Loucy (cell line): Measurements from ENCODE around the gene DYNC1I2.

Source experiments
- EZH2phosphoT487 ChIP-seq: fragments of 200-600 bp; IDR thresholded peaks from 2 replicates; pipeline ENCODE4 v1.6.1; 2018; ENCODE audit warnings: antibody characterized with exemption, mild to moderate bottlenecking, moderate library complexity, borderline replicate concordance
- TF ChIP-seq, protein P1 (sequence below): fragments of 200-600 bp; sonication (generic); conservative IDR thresholded peaks from 2 replicates; pipeline ENCODE4 v1.5.1; 2014; ENCODE audit warnings: mild to moderate bottlenecking, antibody characterized with exemption, low read length

DNA sequence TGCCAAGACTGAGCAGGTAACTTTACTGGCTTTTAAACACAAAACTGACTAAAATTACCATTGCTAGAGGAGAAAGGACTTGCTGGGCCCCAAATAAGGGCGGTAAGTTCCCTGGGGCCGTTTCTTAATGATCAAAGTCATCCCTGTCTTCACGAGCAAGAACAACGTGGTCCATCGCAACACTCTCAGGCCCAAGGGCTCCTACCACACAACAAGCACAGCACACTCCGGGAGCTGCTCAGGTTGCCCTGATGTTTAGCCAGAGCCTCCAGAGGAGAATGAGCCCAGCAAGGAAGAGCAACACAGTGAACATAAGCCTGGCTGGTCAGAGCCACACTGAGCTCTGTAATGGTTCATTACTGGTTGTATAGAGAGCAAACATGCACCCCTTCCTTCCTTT lies 102.7 kb downstream of the DYNC1I2 start:
- TF ChIP-seq, protein P1, sequence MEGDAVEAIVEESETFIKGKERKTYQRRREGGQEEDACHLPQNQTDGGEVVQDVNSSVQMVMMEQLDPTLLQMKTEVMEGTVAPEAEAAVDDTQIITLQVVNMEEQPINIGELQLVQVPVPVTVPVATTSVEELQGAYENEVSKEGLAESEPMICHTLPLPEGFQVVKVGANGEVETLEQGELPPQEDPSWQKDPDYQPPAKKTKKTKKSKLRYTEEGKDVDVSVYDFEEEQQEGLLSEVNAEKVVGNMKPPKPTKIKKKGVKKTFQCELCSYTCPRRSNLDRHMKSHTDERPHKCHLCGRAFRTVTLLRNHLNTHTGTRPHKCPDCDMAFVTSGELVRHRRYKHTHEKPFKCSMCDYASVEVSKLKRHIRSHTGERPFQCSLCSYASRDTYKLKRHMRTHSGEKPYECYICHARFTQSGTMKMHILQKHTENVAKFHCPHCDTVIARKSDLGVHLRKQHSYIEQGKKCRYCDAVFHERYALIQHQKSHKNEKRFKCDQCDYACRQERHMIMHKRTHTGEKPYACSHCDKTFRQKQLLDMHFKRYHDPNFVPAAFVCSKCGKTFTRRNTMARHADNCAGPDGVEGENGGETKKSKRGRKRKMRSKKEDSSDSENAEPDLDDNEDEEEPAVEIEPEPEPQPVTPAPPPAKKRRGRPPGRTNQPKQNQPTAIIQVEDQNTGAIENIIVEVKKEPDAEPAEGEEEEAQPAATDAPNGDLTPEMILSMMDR: no peak
- TF ChIP-seq EZH2phosphoT487: no peak
